ENCODE data around the gene TGM5. TPM values are rescaled to one million over a fixed set of nuclear protein-coding genes. Genes with fewer than 3 reads are reported as not detected.
"Not testable (repeated sequence)": the region's sequence is repeated elsewhere in the genome, so short reads cannot be mapped to it uniquely, and the experiment has no call there.

TGM5 gene
- total and polyA plus RNA-seq, 7 donors, result 0.28 TPM; not detected in 6

GRCh38 chr15:43292375-43293078, 25.8 kb upstream of the TGM5 start:
- Histone ChIP-seq H3K27ac (no peak overlapping the region), H3K9me3 (no peaks in the 10 kb centered on the region), H3K4me1 (peaks cover 0 to 7% (median 0%) of the 10 kb centered on the region in 4 donors), H3K36me3 (no peaks in the 10 kb centered on the region), H3K4me3 (no peak overlapping the region), H3K27me3 (peaks cover 14 to 43% (median 20%) of the 10 kb centered on the region in 3 donors)
- WGBS, 2 donors, result 67 to 73% methylated on average over 12 of the region's 12 CpGs
- TF ChIP-seq EP300 (IDR thresholded peaks at IDR 0.05) (no peak), POLR2AphosphoS5 (IDR thresholded peaks at IDR 0.05) (no peak), CTCF (IDR thresholded peaks at IDR 0.05) (no peak), POLR2A (IDR thresholded peaks at IDR 0.05) (no peak)
- no peak for DNase-seq
- intact Hi-C loops (cut with DNase I), result no loop called here

GRCh38 chr15:43289656-43290055, 22.9 kb upstream of the TGM5 start:
- DNase-seq, H3K4me3 ChIP-seq, H3K36me3 ChIP-seq, H3K27ac ChIP-seq, H3K4me1 ChIP-seq, H3K9me3 ChIP-seq: not testable (repeated sequence)
- intact Hi-C loops (cut with DNase I), result loop anchor here (10.0 kb wide), 1 partner anchor 65 kb away; the partner anchor contains the start of gene EPB42
- WGBS, 2 donors, result 93 to 94% methylated on average over 2 of the region's 3 CpGs
- H3K27me3 ChIP-seq, result peaks cover 2 to 15% (median 6%) of the 10 kb centered on the region in 3 donors

- 81 to 83% methylated on average over 15 of the region's 15 CpGs for WGBS, 2 donors
- H3K27ac ChIP-seq, result no peak overlapping the region
- no peak overlapping the region for H3K4me3 ChIP-seq
- no peaks in the 10 kb centered on the region for H3K4me1 ChIP-seq
- no peaks in the 10 kb centered on the region for H3K36me3 ChIP-seq
- no peak for DNase-seq
- intact Hi-C loops (cut with DNase I), result loop anchor here (10.0 kb wide), 1 partner anchor 62 kb away; the partner anchor contains the start of gene EPB42
- TF ChIP-seq POLR2A (IDR thresholded peaks at IDR 0.05), result no peak
- no peak for TF ChIP-seq POLR2AphosphoS5 (IDR thresholded peaks at IDR 0.05)
- no peak for TF ChIP-seq EP300 (IDR thresholded peaks at IDR 0.05)
- TF ChIP-seq CTCF (IDR thresholded peaks at IDR 0.05), result no peak
- no peaks in the 10 kb centered on the region for H3K27me3 ChIP-seq
- H3K9me3 ChIP-seq, result no peaks in the 10 kb centered on the region
Observed at GRCh38 chr15:43287254-43287653, 20.5 kb upstream of the TGM5 start.

- TF ChIP-seq POLR2AphosphoS5 (IDR thresholded peaks at IDR 0.05), result no peak
- no peak for TF ChIP-seq CTCF (IDR thresholded peaks at IDR 0.05)
- no peak for TF ChIP-seq EP300 (IDR thresholded peaks at IDR 0.05)
- no peak for TF ChIP-seq POLR2A (IDR thresholded peaks at IDR 0.05)
- Histone ChIP-seq H3K36me3 (no peaks in the 10 kb centered on the region), H3K27ac (no peak overlapping the region), H3K9me3 (no peaks in the 10 kb centered on the region), H3K4me3 (no peak overlapping the region), H3K4me1 (no peaks in the 10 kb centered on the region), H3K27me3 (no peaks in the 10 kb centered on the region)
- 62 to 70% methylated on average over 7 of the region's 7 CpGs for WGBS, 2 donors
- intact Hi-C loops (cut with DNase I), result loop anchor here (10.0 kb wide), 1 partner anchor 61 kb away; the partner anchor contains the start of gene EPB42
- no peak for DNase-seq
Observed at GRCh38 chr15:43286074-43286473, 19.3 kb upstream of the TGM5 start.

GRCh38 chr15:43285609-43286037, 18.9 kb upstream of the TGM5 start:
- Histone ChIP-seq H3K4me3 (no peak overlapping the region), H3K9me3 (no peaks in the 10 kb centered on the region), H3K4me1 (no peaks in the 10 kb centered on the region), H3K27ac (no peak overlapping the region), H3K27me3 (no peaks in the 10 kb centered on the region), H3K36me3 (no peaks in the 10 kb centered on the region)
- TF ChIP-seq CTCF (IDR thresholded peaks at IDR 0.05) (peak; percentile 70 to 91 (median 85)), EP300 (IDR thresholded peaks at IDR 0.05) (no peak)
- 8 to 18% methylated on average over 4 of the region's 4 CpGs for WGBS, 2 donors
- intact Hi-C loops (cut with DNase I), result loop anchor here (2.0 to 10.0 kb wide), 2 partner anchors 61 to 99 kb away; partner anchors contain the start of gene EPB42
- no peak for DNase-seq
